GM19023 (cell line): ENCODE results near the gene HHATL.
"Not testable (repeated sequence)": the region's sequence is repeated elsewhere in the genome, so short reads cannot be mapped to it uniquely, and the experiment has no call there.

Experiments used
- ATAC-seq: cut with Tn5 transposase; IDR thresholded peaks from one replicate; pipeline ENCODE4 v1.9.1; 2021; ENCODE audit warnings: mild to moderate bottlenecking, moderate library complexity; ENCODE audit not compliant: unreplicated experiment

Gene HHATL

GRCh38 chr3:42734263-42734860 lies 31.8 kb upstream of the HHATL start:
- ATAC-seq, result no peak

GRCh38 chr3:42733501-42734262 lies 31.1 kb upstream of the HHATL start:
- ATAC-seq, result no peak

- ATAC-seq, result no peak
Measured at GRCh38 chr3:42732829-42733459, 30.3 kb upstream of the HHATL start.

- no peak for ATAC-seq
Measured at GRCh38 chr3:42732196-42732828, 29.7 kb upstream of the HHATL start.

- no peak for ATAC-seq
Measured at GRCh38 chr3:42731476-42732195, 29.0 kb upstream of the HHATL start.

GRCh38 chr3:42730706-42731420 lies 28.3 kb upstream of the HHATL start:
- no peak for ATAC-seq

GRCh38 chr3:42730294-42730693 lies 27.7 kb upstream of the HHATL start:
- no peak for ATAC-seq

- no peak for ATAC-seq
Measured at GRCh38 chr3:42729404-42730145, 27.0 kb upstream of the HHATL start.

- ATAC-seq, result no peak
Measured at GRCh38 chr3:42728668-42729364, 26.2 kb upstream of the HHATL start.

GRCh38 chr3:42728056-42728455 lies 25.5 kb upstream of the HHATL start:
- no peak for ATAC-seq

- no peak for ATAC-seq
Measured at GRCh38 chr3:42725454-42725853, 22.9 kb upstream of the HHATL start.

GRCh38 chr3:42723219-42723618 lies 20.6 kb upstream of the HHATL start:
- no peak for ATAC-seq

GRCh38 chr3:42722442-42722841 lies 19.8 kb upstream of the HHATL start:
- ATAC-seq, result not testable (repeated sequence)

GRCh38 chr3:42721690-42722089 lies 19.1 kb upstream of the HHATL start:
- ATAC-seq, result no peak

GRCh38 chr3:42720126-42720525 lies 17.5 kb upstream of the HHATL start:
- no peak for ATAC-seq

GRCh38 chr3:42719002-42719401 lies 16.4 kb upstream of the HHATL start:
- ATAC-seq, result no peak

GRCh38 chr3:42718338-42718737 lies 15.7 kb upstream of the HHATL start:
- ATAC-seq, result no peak

- ATAC-seq, result no peak
Measured at GRCh38 chr3:42717306-42717705, 14.7 kb upstream of the HHATL start.

- no peak for ATAC-seq
Measured at GRCh38 chr3:42714171-42714852, 11.7 kb upstream of the HHATL start.
